Thyroid gland (tissue), 4 donors: Measurements from ENCODE around the gene ZFP3. TPM values are rescaled to one million over a fixed set of nuclear protein-coding genes. Genes with fewer than 3 reads are reported as not detected.
"Not testable (repeated sequence)": the region's sequence is repeated elsewhere in the genome, so short reads cannot be mapped to it uniquely, and the experiment has no call there.

Experiments
- DNase-seq, 2 donors: peaks; one replicate each; pipeline ENCODE4 v3.0.0-alpha.2; 2019
- H3K27ac ChIP-seq, 3 donors: fragments of 200-600 bp; sonication (generic); 1 replicate in 2 of 3; 2 replicates in 1 of 3; pipeline ENCODE4 v1.5.1; 2016 to 2019; ENCODE audit warnings: mild to moderate bottlenecking in 1 of 3, moderate library complexity in 1 of 3
- H3K27me3 ChIP-seq: fragments of 200-600 bp; sonication (generic); one replicate; pipeline ENCODE4 v1.5.1; 2019
- H3K36me3 ChIP-seq, 2 donors: fragments of 200-600 bp; sonication (generic); one replicate each; pipeline ENCODE4 v1.5.1; 2016 to 2019
- H3K4me1 ChIP-seq, 2 donors: fragments of 200-600 bp; sonication (generic); one replicate each; pipeline ENCODE4 v1.5.1; 2017 to 2019
- H3K4me3 ChIP-seq, 3 donors: fragments of 200-600 bp; sonication (generic); replicated peaks in 1 of 3; 1 replicate in 2 of 3; 2 replicates in 1 of 3; pipeline ENCODE4 v1.5.1; 2016; ENCODE audit warnings: mild to moderate bottlenecking in 1 of 3
- H3K9me3 ChIP-seq: fragments of 200-600 bp; sonication (generic); one replicate; pipeline ENCODE4 v1.5.1; 2017
- POLR2A ChIP-seq, 2 donors: fragments of 450-650 bp; IDR thresholded peaks; one replicate each; pipeline ENCODE4 v1.6.1; 2017; ENCODE audit warnings: antibody characterized with exemption in 2 of 2, mild to moderate bottlenecking in 2 of 2, moderate library complexity in 1 of 2
- WGBS, 2 donors: methylation state at CpG; one replicate each; pipeline ENCODE4 v1.1.5; 2017; 5-methylcytosine and 5-hydroxymethylcytosine counted together
- intact Hi-C: fragments of 100-400 bp; cut with DNase I; formaldehyde crosslinking; loops from one replicate; pipeline ENCODE4 v1.15.1; 2023
- total RNA-seq, 4 donors: library from RNA; depleted of rRNA; stranded (reverse); fragments of >200 nt; gene quantifications; one replicate each; pipeline ENCODE4 v1.2.3, GENCODE V29; 2016
- TF ChIP-seq, protein P1 (sequence below), 6 experiments: fragments of 200-600 bp in 3 of 6; fragments of 450-650 bp in 3 of 6; sonication (generic) in 3 of 6; IDR thresholded peaks; one replicate each; pipeline ENCODE4 v1.5.1; 2016 to 2019; ENCODE audit warnings: antibody characterized with exemption in 6 of 6, mild to moderate bottlenecking in 2 of 6, inconsistent platforms in 1 of 6, moderate library complexity in 1 of 6

The ZFP3 gene
- total RNA-seq, 4 donors from 2014 or later = 9.5 to 14.1 (median 12.1) TPM

DNA sequence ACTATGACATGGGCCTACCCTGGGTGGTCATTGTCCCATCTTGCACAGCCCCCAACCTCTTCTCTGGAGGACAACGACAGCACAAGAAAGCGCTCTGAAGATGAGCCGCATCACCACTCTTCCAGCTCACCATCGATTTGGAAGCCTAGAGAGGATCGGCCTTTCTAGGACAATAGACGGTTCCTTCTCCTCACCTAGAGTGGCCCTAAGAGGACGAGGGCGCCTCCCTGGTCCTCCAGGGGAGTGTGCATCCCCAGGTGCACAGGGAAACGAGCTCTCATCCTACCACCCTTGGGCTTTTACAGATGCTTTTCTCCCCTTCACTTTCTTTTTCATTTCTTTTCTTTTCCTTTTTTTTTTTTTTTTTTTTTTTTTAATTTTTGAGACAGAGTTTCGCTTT, 22.7 kb upstream of the ZFP3 start:
- H3K9me3 ChIP-seq = no peaks in the 10 kb centered on the region
- no peaks in the 10 kb centered on the region for H3K36me3 ChIP-seq
- TF ChIP-seq POLR2A (IDR thresholded peaks at IDR 0.05) = no peak
- TF ChIP-seq, protein P1, sequence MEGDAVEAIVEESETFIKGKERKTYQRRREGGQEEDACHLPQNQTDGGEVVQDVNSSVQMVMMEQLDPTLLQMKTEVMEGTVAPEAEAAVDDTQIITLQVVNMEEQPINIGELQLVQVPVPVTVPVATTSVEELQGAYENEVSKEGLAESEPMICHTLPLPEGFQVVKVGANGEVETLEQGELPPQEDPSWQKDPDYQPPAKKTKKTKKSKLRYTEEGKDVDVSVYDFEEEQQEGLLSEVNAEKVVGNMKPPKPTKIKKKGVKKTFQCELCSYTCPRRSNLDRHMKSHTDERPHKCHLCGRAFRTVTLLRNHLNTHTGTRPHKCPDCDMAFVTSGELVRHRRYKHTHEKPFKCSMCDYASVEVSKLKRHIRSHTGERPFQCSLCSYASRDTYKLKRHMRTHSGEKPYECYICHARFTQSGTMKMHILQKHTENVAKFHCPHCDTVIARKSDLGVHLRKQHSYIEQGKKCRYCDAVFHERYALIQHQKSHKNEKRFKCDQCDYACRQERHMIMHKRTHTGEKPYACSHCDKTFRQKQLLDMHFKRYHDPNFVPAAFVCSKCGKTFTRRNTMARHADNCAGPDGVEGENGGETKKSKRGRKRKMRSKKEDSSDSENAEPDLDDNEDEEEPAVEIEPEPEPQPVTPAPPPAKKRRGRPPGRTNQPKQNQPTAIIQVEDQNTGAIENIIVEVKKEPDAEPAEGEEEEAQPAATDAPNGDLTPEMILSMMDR (IDR thresholded peaks at IDR 0.05) = no peak
- no peak for DNase-seq
- intact Hi-C loops = no loop called here
- no peaks in the 10 kb centered on the region for H3K27me3 ChIP-seq
- no peak overlapping the region for H3K4me3 ChIP-seq
- 84 to 89% methylated on average over 9 of the region's 10 CpGs for WGBS, 2 donors
- no peak overlapping the region for H3K27ac ChIP-seq
- H3K4me1 ChIP-seq = no peaks in the 10 kb centered on the region

DNA sequence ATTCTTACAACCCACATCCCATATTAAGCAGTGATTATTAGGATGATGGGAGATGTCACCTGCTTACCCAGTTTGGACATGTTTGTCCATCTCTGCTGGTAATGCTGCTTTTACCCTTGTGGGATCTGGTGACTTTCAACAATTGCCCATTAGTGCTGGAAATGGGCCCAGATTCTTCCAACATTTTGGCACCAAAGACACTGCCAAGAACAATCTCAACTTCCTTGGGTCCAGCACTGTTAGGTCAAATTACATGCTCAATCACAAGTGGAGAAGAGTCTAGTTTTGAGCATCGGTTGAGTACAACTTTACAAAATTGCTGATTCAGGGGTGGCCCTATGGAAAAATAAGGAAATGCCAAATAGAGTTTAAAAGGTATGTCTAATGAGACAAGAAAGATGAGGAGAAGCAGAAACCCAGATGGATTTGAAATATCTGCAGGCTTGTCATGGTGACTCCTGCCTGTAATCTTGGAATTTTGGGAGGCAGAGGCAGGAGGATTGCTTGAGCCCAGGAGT, 13.0 kb upstream of the ZFP3 start:
- intact Hi-C loops = no loop called here
- Histone ChIP-seq H3K4me3 (no peak overlapping the region), H3K9me3 (no peaks in the 10 kb centered on the region), H3K4me1 (no peaks in the 10 kb centered on the region), H3K27ac (no peak overlapping the region), H3K27me3 (no peaks in the 10 kb centered on the region), H3K36me3 (no peaks in the 10 kb centered on the region)
- DNase-seq = peak; percentile 10 to 24
- no peak for TF ChIP-seq POLR2A (IDR thresholded peaks at IDR 0.05)
- TF ChIP-seq, protein P1 (IDR thresholded peaks at IDR 0.05) = no peak
- 11 to 12% methylated on average over 1 of the region's 1 CpG for WGBS, 2 donors

DNA sequence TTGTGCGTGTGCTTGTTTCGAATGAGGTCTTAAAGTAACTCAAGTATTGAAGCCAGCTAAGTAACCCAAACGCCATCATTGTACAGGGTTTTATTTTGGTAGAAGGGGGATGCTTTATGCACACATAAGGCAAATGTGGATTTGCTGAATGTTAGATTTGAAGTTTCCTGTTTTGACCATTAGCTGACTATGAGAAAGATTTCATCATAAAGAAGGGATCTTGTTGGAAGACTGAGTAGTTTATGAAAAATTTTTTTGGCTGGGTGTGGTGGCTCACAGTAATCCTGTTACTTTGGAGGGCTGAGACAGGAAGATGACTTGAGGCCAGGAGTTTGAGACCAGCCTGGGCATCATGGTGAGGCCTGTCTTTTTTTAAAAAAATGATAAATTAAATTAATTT, 10.0 kb upstream of the ZFP3 start:
- DNase-seq = no peak
- H3K4me1 ChIP-seq = no peaks in the 10 kb centered on the region
- H3K4me3 ChIP-seq = no peak overlapping the region
- H3K27me3 ChIP-seq = no peaks in the 10 kb centered on the region
- no peaks in the 10 kb centered on the region for H3K9me3 ChIP-seq
- TF ChIP-seq, protein P1 (IDR thresholded peaks at IDR 0.05) = no peak
- TF ChIP-seq POLR2A (IDR thresholded peaks at IDR 0.05) = no peak
- intact Hi-C loops = no loop called here
- H3K27ac ChIP-seq = no peak overlapping the region
- 83 to 85% methylated on average over 3 of the region's 3 CpGs for WGBS, 2 donors
- H3K36me3 ChIP-seq = no peaks in the 10 kb centered on the region

DNA sequence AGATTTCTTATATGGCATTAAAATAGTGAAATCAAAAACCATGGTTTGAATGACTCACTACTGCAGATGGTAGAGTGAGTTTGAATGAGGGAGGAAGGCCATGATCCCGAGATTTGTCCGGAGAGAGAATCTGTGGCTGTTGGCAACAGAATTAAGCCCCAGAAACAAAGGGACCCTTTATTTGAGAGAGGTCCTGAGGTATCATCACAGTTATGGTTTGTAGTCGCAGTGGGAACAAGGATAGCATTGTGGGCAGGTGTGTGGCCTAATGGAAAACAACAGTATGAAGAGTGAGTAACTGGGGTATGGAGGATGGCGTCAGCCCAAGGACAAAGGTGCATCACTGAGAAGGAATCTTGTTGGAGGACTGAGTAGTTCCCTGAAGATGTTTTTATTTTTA, 8.5 kb upstream of the ZFP3 start:
- Histone ChIP-seq H3K36me3 (no peaks in the 10 kb centered on the region), H3K4me3 (no peak overlapping the region), H3K27ac (no peak overlapping the region), H3K27me3 (no peaks in the 10 kb centered on the region), H3K4me1 (no peaks in the 10 kb centered on the region), H3K9me3 (no peaks in the 10 kb centered on the region)
- DNase-seq = no peak
- intact Hi-C loops = no loop called here
- WGBS, 2 donors = 78 to 79% methylated on average over 4 of the region's 4 CpGs
- no peak for TF ChIP-seq POLR2A (IDR thresholded peaks at IDR 0.05)
- TF ChIP-seq, protein P1 (IDR thresholded peaks at IDR 0.05) = no peak

DNA sequence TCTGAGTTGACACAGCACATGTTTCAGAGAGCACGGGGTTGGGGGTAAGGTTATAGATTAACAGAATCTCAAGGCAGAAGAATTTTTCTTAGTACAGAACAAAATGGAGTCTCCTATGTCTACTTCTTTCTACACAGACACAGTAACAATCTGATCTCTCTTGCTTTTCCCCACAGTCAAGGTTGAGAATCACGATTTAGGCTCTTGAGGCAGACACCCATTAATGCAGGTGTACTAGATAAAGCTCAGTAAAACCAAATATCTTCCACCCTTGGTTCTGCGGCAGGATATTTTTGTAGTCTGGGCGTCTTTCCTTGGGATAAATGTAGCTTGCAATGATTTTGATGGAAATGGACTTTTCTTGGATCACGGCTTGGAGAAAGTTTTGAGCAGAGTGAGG, 2.8 kb upstream of the ZFP3 start:
- H3K27me3 ChIP-seq, DNase-seq, H3K4me3 ChIP-seq, H3K27ac ChIP-seq, H3K36me3 ChIP-seq, intact Hi-C loops, H3K9me3 ChIP-seq: not testable (repeated sequence)
- 80 to 87% methylated on average over 4 of the region's 5 CpGs for whole genome bisulfite sequencing, 2 donors
- peaks cover 4 to 15% of the 10 kb centered on the region in 2 donors for H3K4me1 ChIP-seq

DNA sequence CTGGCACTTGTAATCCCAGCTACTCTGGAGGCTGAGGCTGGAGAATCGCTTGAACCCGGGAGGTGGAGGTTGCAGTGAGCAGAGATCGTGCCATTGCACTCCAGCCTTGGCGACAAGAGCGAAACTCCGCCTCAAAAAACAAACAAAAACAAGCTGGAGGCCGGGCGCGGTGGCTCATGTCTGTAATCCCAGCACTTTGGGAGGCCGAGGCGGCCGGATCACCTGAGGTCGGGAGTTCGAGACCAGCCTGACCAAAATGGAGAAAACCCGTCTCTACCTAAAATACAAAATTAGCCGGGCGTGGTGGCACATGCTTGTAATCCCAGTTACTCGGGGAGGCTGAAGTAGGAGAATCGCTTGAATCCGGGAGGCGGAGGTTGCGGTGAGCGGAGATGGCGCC, 992 bp upstream of the ZFP3 start:
- 97 to 99% methylated on average over 24 of the region's 24 CpGs for WGBS, 2 donors
- H3K27ac ChIP-seq, intact Hi-C loops, DNase-seq, H3K4me3 ChIP-seq, H3K27me3 ChIP-seq, H3K9me3 ChIP-seq, H3K36me3 ChIP-seq: not testable (repeated sequence)
- H3K4me1 ChIP-seq = peaks cover 4 to 15% of the 10 kb centered on the region in 2 donors
